Retinal pigment epithelial cell (primary cell): ENCODE measurements around the gene PAM.

ENCODE experiments used
- DNase-seq: peaks from one replicate; pipeline ENCODE4 v3.0.0-alpha.2; 2010; ENCODE audit warnings: low read depth
- H3K4me3 ChIP-seq: 2 replicates; pipeline ENCODE4 v1.5.1; 2011; ENCODE audit warnings: mild to moderate bottlenecking, low read length, control low read depth, moderate library complexity
- CTCF ChIP-seq: conservative IDR thresholded peaks from 2 replicates; pipeline ENCODE4 v1.5.1; 2011; ENCODE audit warnings: low read depth, low read length, control low read depth, inconsistent platforms

Gene PAM

GRCh38 chr5:103075442-103075841, 320.3 kb downstream of the PAM start:
- no peak for DNase-seq
- H3K4me3 ChIP-seq = no peak overlapping the region
- TF ChIP-seq CTCF = no peak
